ENCODE measurements around the gene PLD4. TPM values are rescaled to one million over a fixed set of nuclear protein-coding genes. Genes with fewer than 3 reads are reported as not detected.

Gene PLD4
- total RNA-seq, 4 donors from 2014 or later = 1.3 to 10.9 TPM; not detected in 2

GRCh38 chr14:104969741-104970230, 45.1 kb downstream of the PLD4 start:
- no peaks in the 10 kb centered on the region for H3K27me3 ChIP-seq
- TF ChIP-seq CTCF (IDR thresholded peaks at IDR 0.05) (no peak), POLR2A (IDR thresholded peaks at IDR 0.05) (no peak)
- DNase-seq = peak in 1 of 2 donors; percentile 46
- peak overlapping the region; percentile 34 to 38 for H3K4me3 ChIP-seq
- no peaks in the 10 kb centered on the region for H3K9me3 ChIP-seq
- peaks cover 22 to 26% of the 10 kb centered on the region in 2 donors for H3K4me1 ChIP-seq
- peak overlapping the region; percentile 95 to 99 for H3K27ac ChIP-seq
- intact Hi-C loops (cut with DNase I; ENCODE audit: low total_unique reads) = no loop called here
- H3K36me3 ChIP-seq = no peaks in the 10 kb centered on the region

GRCh38 chr14:104970231-104971068, 45.8 kb downstream of the PLD4 start:
- Histone ChIP-seq H3K4me1 (peaks cover 28 to 32% of the 10 kb centered on the region in 2 donors), H3K36me3 (no peaks in the 10 kb centered on the region), H3K27ac (peak overlapping the region; percentile 95 to 99), H3K4me3 (peak overlapping the region; percentile 34 to 38), H3K27me3 (no peaks in the 10 kb centered on the region), H3K9me3 (no peaks in the 10 kb centered on the region)
- intact Hi-C loops (cut with DNase I; ENCODE audit: low total_unique reads) = no loop called here
- TF ChIP-seq CTCF (IDR thresholded peaks at IDR 0.05) (no peak), POLR2A (IDR thresholded peaks at IDR 0.05) (peak; percentile 16 to 63)
- peak; percentile 92 to 94 for DNase-seq

GRCh38 chr14:104971447-104972240, 47.0 kb downstream of the PLD4 start:
- Histone ChIP-seq H3K4me3 (no peak overlapping the region), H3K27me3 (no peaks in the 10 kb centered on the region), H3K9me3 (no peaks in the 10 kb centered on the region), H3K4me1 (peaks cover 30 to 44% of the 10 kb centered on the region in 2 donors), H3K36me3 (no peaks in the 10 kb centered on the region), H3K27ac (peak overlapping the region; percentile 95 to 99)
- TF ChIP-seq CTCF (IDR thresholded peaks at IDR 0.05) (no peak), POLR2A (IDR thresholded peaks at IDR 0.05) (no peak)
- intact Hi-C loops (cut with DNase I; ENCODE audit: low total_unique reads) = no loop called here
- DNase-seq = peak in 1 of 2 donors; percentile 38

- intact Hi-C loops (cut with DNase I; ENCODE audit: low total_unique reads) = no loop called here
- peak; percentile 77 to 80 for DNase-seq
- Histone ChIP-seq H3K4me1 (peaks cover 30 to 48% of the 10 kb centered on the region in 2 donors), H3K4me3 (no peak overlapping the region), H3K9me3 (no peaks in the 10 kb centered on the region), H3K27ac (peak overlapping the region; percentile 95 to 99), H3K27me3 (no peaks in the 10 kb centered on the region), H3K36me3 (no peaks in the 10 kb centered on the region)
- peak in 1 of 4 experiments; percentile 1 for TF ChIP-seq CTCF (IDR thresholded peaks at IDR 0.05)
- no peak for TF ChIP-seq POLR2A (IDR thresholded peaks at IDR 0.05)
Observed at GRCh38 chr14:104972301-104973134, 47.8 kb downstream of the PLD4 start.

Data from uterus (tissue), 4 donors.